Panc1 (cell line): ENCODE results near the gene OR51G2. TPM values are rescaled to one million over a fixed set of nuclear protein-coding genes. Genes with fewer than 3 reads are reported as not detected.

ENCODE experiments used
- ATAC-seq: fragments of 200-7000 bp; cut with Tn5 transposase; 2 replicates; pipeline ENCODE4 v1.9.1; 2020; ENCODE audit warnings: mild to moderate bottlenecking, moderate library complexity
- BruUV-seq: library from RNA; stranded (reverse); fragments of 400-500 nt; replicated peaks from 2 replicates; lab custom pipeline; 2021; lab: Mats Ljungman, UMichigan
- CTCF ChIA-PET: fragments of 300-600 bp; sonication (Branson Sonifier 250); formaldehyde crosslinking; loops from one replicate; lab custom pipeline; 2022; ENCODE audit warnings: antibody characterized with exemption; lab: Charles Lee
- POLR2A ChIA-PET: fragments of 300-600 bp; sonication (Branson Sonifier 250); formaldehyde crosslinking; loops from one replicate; lab custom pipeline; 2022; ENCODE audit warnings: antibody characterized with exemption; lab: Charles Lee
- DNase-seq: peaks from one replicate; pipeline ENCODE4 v3.0.0-alpha.2; 2010; ENCODE audit warnings: low read depth, low spot score
- H3K27ac ChIP-seq: 2 replicates; pipeline ENCODE4 v1.5.1; 2011; ENCODE audit warnings: mild to moderate bottlenecking, low read length, inconsistent platforms
- H3K27me3 ChIP-seq: fragments of 200-500 bp; sonication (Bioruptor generic); 2 replicates; pipeline ENCODE4 v1.6.0; 2014; ENCODE audit warnings: low read length, inconsistent platforms; ENCODE audit not compliant: control insufficient read depth, insufficient read depth
- H3K36me3 ChIP-seq: fragments of 200-500 bp; sonication (Bioruptor generic); 2 replicates; pipeline ENCODE4 v1.5.1; 2014; ENCODE audit warnings: inconsistent platforms, mild to moderate bottlenecking, low read length, moderate library complexity; ENCODE audit not compliant: control insufficient read depth, insufficient read depth
- H3K4me1 ChIP-seq: 2 replicates; pipeline ENCODE4 v1.5.1; 2011; ENCODE audit warnings: inconsistent platforms, mild to moderate bottlenecking, low read length, moderate library complexity; ENCODE audit not compliant: control insufficient read depth, insufficient read depth
- H3K4me3 ChIP-seq, 2 experiments: 2 replicates each; pipeline ENCODE4 v1.5.1; 2011 to 2012; ENCODE audit warnings: low read depth in 2 of 2, low read length in 2 of 2, mild to moderate bottlenecking in 2 of 2, inconsistent platforms in 1 of 2, moderate library complexity in 1 of 2
- H3K9me3 ChIP-seq: fragments of 200-500 bp; sonication (Bioruptor generic); 2 replicates; pipeline ENCODE4 v1.5.1; 2014; ENCODE audit warnings: low read depth, mild to moderate bottlenecking, inconsistent platforms, low read length, moderate library complexity; ENCODE audit not compliant: control insufficient read depth, insufficient read depth
- CTCF ChIP-seq: fragments of 450-650 bp; IDR thresholded peaks from 2 replicates; pipeline ENCODE4 v1.5.1; 2017; ENCODE audit warnings: mild to moderate bottlenecking
- POLR2AphosphoS5 ChIP-seq: IDR thresholded peaks from 2 replicates; pipeline ENCODE4 v1.6.1; 2012; ENCODE audit warnings: mild to moderate bottlenecking, low read depth, low read length, moderate library complexity
- REST ChIP-seq, 2 experiments: IDR thresholded peaks; 2 replicates each; pipeline ENCODE4 v1.6.1; 2011 to 2012; ENCODE audit warnings: low read depth in 2 of 2, control low read depth in 1 of 2, low read length in 1 of 2, mild to moderate bottlenecking in 1 of 2, moderate library complexity in 1 of 2; ENCODE audit not compliant: insufficient read depth in 1 of 2
- SIN3A ChIP-seq: IDR thresholded peaks from 2 replicates; pipeline ENCODE4 v1.6.1; 2012; ENCODE audit warnings: low read depth, mild to moderate bottlenecking, low read length, moderate library complexity, borderline replicate concordance; ENCODE audit not compliant: insufficient read depth
- TCF7L2 ChIP-seq: IDR thresholded peaks from 2 replicates; pipeline ENCODE4 v1.6.1; 2011; ENCODE audit warnings: mild to moderate bottlenecking, low read depth, low read length, inconsistent platforms
- in situ Hi-C: cut with HindIII; loops from 2 replicates; pipeline ENCODE4 v1.10.0; 2016; ENCODE audit warnings: low sequenced_read_pairs, low pct_unique_long_range_greater_than_20kb
- intact Hi-C: fragments of 100-400 bp; cut with micrococcal nuclease; formaldehyde crosslinking; loops from one replicate; pipeline ENCODE4 v1.10.0; 2022; ENCODE audit not compliant: unreplicated experiment
- total RNA-seq: library from RNA; stranded (reverse); gene quantifications from one replicate; pipeline ENCODE4 v1.2.1, GENCODE V29; 2021; ENCODE audit not compliant: unreplicated experiment

Gene OR51G2
- total RNA-seq, 1 experiment from 2014 or later: not detected

DNA sequence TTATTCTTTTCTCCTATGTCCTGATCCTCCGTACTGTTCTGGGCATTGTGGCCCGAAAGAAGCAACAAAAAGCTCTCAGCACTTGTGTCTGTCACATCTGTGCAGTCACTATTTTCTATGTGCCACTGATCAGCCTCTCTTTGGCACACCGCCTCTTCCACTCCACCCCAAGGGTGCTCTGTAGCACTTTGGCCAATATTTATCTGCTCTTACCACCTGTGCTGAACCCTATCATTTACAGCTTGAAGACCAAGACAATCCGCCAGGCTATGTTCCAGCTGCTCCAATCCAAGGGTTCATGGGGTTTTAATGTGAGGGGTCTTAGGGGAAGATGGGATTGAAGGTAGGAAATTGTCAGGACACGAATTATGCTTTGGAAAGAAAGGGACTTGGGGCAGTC lies 36.6 kb downstream of the OR51G2 start:
- H3K4me1 ChIP-seq: no peaks in the 10 kb centered on the region
- H3K4me3 ChIP-seq: no peak overlapping the region
- DNase-seq (no peak), ATAC-seq (no peak)
- no peaks in the 10 kb centered on the region for H3K9me3 ChIP-seq
- no peak overlapping the region for H3K27ac ChIP-seq
- no TSS peak for BruUV-seq
- intact Hi-C loops (no loop called here), in situ Hi-C loops (no loop called here)
- TF ChIP-seq CTCF: no peak
- TF ChIP-seq TCF7L2: no peak
- TF ChIP-seq SIN3A: no peak
- TF ChIP-seq POLR2AphosphoS5: no peak
- no peak for TF ChIP-seq REST (IDR thresholded peaks at IDR 0.05; ENCODE audit: insufficient read depth in 1 of 2, low read depth in 2 of 2, low read length in 1 of 2)
- H3K36me3 ChIP-seq: no peaks in the 10 kb centered on the region
- no peaks in the 10 kb centered on the region for H3K27me3 ChIP-seq
- POLR2A ChIA-PET: no interaction called here
- CTCF ChIA-PET: interaction anchor here (0.6 kb wide), 1 partner anchor 36 kb away, joined by 8 read pairs; no protein-coding TSS in a partner anchor

GRCh38 chr11:4881860-4882500 lies 37.2 kb downstream of the OR51G2 start, which contains the start of gene OR51T1:
Gene OR51T1, plus strand, starts transcription at chr11:4881900. Its CDS starts 0 bp downstream, at chr11:4881900.
- TF ChIP-seq SIN3A (no peak), POLR2AphosphoS5 (no peak), CTCF (no peak), TCF7L2 (no peak), REST (IDR thresholded peaks at IDR 0.05; ENCODE audit: insufficient read depth in 1 of 2, low read depth in 2 of 2, low read length in 1 of 2) (no peak)
- H3K9me3 ChIP-seq: no peaks in the 10 kb centered on the region
- ATAC-seq (no peak), DNase-seq (no peak)
- no peak within 1 kb of the TSS for H3K27ac ChIP-seq
- CTCF ChIA-PET: interaction anchor here (0.6 kb wide), 1 partner anchor 36 kb away, joined by 8 read pairs; no protein-coding TSS in a partner anchor
- no peaks in the 10 kb centered on the region for H3K36me3 ChIP-seq
- no peak within 1 kb of the TSS for H3K4me3 ChIP-seq
- intact Hi-C loops: no loop called here
- no peaks in the 10 kb centered on the region for H3K4me1 ChIP-seq
- no TSS peak for BruUV-seq
- no peaks in the 10 kb centered on the region for H3K27me3 ChIP-seq
- POLR2A ChIA-PET: no interaction called here
- in situ Hi-C loops: no loop called here
